GM21576 (cell line): ENCODE results near the gene GFOD2.

Experiments
- ATAC-seq: cut with Tn5 transposase; IDR thresholded peaks from one replicate; pipeline ENCODE4 v1.9.1; 2021; ENCODE audit warnings: mild to moderate bottlenecking, moderate library complexity; ENCODE audit not compliant: unreplicated experiment

GFOD2 gene

GRCh38 chr16:67660564-67661028 lies 58.5 kb downstream of the GFOD2 start, which contains the start of gene PARD6A:
PARD6A (plus strand) TSS chr16:67660960; CDS start chr16:67661039, 79 bp downstream.
- peak; percentile 73 for ATAC-seq

- ATAC-seq: peak; percentile 47
Measured at GRCh38 chr16:67659675-67660563, 59.2 kb downstream of the GFOD2 start, which contains the start of gene ACD. ACD (minus strand) TSS chr16:67660260; CDS start chr16:67660220, 40 bp downstream.

- ATAC-seq: no peak
Measured at GRCh38 chr16:67658849-67659674, 60.1 kb downstream of the GFOD2 start.

- no peak for ATAC-seq
Measured at GRCh38 chr16:67657751-67658518, 61.2 kb downstream of the GFOD2 start.

- ATAC-seq: no peak
Measured at GRCh38 chr16:67657017-67657608, 62.0 kb downstream of the GFOD2 start.

- ATAC-seq: no peak
Measured at GRCh38 chr16:67656344-67657016, 62.6 kb downstream of the GFOD2 start.

- ATAC-seq: no peak
Measured at GRCh38 chr16:67655363-67655762, 63.8 kb downstream of the GFOD2 start.

- ATAC-seq: no peak
Measured at GRCh38 chr16:67654403-67654911, 64.7 kb downstream of the GFOD2 start.

GRCh38 chr16:67653789-67654402 lies 65.2 kb downstream of the GFOD2 start:
- ATAC-seq: no peak

GRCh38 chr16:67653128-67653788 lies 65.9 kb downstream of the GFOD2 start:
- ATAC-seq: no peak

- no peak for ATAC-seq
Measured at GRCh38 chr16:67652578-67653127, 66.5 kb downstream of the GFOD2 start.

GRCh38 chr16:67651847-67652246 lies 67.3 kb downstream of the GFOD2 start:
- ATAC-seq: no peak

- ATAC-seq: no peak
Measured at GRCh38 chr16:67651039-67651438, 68.1 kb downstream of the GFOD2 start.

- ATAC-seq: no peak
Measured at GRCh38 chr16:67650023-67650422, 69.1 kb downstream of the GFOD2 start.

- ATAC-seq: no peak
Measured at GRCh38 chr16:67649494-67649931, 69.6 kb downstream of the GFOD2 start.

- ATAC-seq: no peak
Measured at GRCh38 chr16:67648764-67649407, 70.2 kb downstream of the GFOD2 start.

- ATAC-seq: no peak
Measured at GRCh38 chr16:67648088-67648763, 70.9 kb downstream of the GFOD2 start.
